ENCODE measurements around the gene LMBRD2.
"Not testable (repeated sequence)": the region's sequence is repeated elsewhere in the genome, so short reads cannot be mapped to it uniquely, and the experiment has no call there.

The LMBRD2 gene
- total RNA-seq = 25.9 reads per million, percentile 53 among the genes with 10 or more reads in this experiment

DNA sequence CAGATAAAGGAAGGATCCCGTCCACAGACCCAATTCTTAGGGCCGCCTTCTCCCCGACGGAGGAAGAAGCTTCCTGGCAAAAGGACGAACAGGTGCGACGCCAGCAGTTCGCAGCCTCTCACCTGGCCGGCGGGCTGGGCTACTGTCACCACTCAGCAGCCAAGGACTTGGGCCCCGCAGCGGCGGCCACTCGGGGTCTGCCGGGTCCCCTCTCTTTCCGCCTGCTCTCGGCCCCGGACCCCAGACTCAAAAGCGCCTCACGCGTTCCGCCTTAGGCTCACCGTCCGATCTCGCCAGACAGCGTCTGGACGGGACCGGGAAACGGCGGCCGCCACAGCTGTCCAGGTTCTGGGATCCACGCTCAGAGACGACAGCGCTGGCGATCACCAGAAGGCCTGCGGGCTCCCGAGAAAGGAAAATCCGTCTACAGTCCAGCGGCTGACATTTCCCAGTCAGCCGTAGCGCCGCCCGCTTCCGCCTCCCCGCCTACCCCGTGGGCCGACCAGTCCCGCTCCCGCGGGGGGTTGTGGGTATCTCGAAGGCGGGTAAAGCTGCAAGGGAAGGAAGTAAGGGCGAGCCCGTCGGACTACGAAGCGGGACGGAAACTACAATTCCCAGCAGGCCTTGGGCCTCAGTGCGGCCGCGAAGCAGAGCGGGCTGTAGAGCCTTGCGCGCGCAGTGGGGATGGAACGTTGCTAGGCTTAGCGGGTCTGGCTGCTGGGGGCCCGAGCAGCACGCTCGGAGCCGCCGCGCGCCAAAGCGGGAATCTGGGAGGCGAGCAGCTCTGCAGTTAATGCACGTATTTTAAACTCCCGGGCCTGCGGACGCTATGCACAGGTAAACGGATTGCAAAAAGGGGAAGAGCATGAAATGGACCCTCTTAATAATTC lies at the start of gene LMBRD2, which contains the start of gene SKP2:
Gene LMBRD2, minus strand, starts transcription at position 454 of the 890 bp plus-strand sequence. CDS start 8,538 bp downstream, outside the sequence.
Gene SKP2, plus strand, starts transcription at position 678 of the 890 bp plus-strand sequence. Its CDS starts 152 bp downstream, at position 830.
- peak; percentile 99 for DNase-seq

DNA sequence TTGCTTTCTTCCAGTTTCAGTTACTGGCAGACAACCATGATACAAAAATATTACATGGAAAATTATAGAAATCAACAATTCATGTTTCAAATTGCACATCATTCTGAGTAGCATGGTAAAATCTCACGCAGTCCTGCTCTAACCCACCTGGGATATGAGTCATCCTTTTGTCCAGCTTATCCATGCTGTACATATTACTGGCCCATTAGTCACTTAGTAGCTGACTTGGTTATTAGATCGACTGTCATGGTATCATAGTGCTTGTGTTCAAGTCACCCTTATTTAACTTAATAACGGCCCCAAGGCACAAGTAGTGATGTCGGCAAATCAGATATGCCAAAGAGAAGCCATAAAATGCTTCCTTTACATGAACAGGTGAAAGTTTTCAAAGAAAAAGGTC lies 48.8 kb upstream of the LMBRD2 start:
- no peak for DNase-seq

DNA sequence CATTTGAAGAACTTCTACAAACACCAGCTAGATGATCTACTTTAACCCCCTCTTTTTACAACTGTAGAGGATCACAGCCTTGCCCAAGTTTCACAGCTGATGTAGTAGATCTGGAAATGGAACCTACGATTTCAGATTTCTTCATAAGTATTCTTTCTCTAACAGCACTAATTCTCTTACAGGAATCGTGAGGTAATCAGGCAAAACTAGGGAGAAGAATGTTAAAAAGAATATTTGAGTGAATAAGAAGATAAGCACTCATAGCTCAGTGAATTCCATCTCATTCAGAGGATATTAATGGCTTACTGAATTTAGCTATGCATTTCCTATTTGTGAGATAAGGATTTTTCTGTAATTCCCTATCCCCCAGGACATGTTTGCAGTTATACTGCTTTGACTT lies 47.9 kb upstream of the LMBRD2 start:
- no peak for DNase-seq

DNA sequence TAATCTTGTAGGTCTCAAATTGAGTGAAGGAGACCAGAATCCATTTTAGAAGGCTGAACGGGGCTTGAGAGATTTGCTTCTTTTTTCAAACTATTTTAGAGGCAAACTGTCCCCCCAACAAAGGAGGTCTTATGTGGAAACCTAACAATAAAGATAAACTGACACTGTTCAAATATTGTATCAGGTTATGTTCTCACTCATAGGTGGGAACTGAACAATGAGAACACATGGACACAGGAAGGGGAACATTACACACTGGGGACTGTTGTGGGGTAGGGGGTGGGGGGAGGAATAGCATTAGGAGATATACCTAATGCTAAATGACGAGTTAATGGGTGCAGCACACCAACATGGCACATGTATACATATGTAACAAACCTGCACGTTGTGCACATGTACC lies 47.1 kb upstream of the LMBRD2 start:
- not testable (repeated sequence) for DNase-seq

- no peak for DNase-seq
Measured at GRCh38 chr5:36198281-36198680, 46.6 kb upstream of the LMBRD2 start.

- no peak for DNase-seq
Measured at GRCh38 chr5:36193746-36194145, 42.1 kb upstream of the LMBRD2 start.

GRCh38 chr5:36184408-36184807 lies 32.7 kb upstream of the LMBRD2 start:
- DNase-seq = not testable (repeated sequence)

- DNase-seq = no peak
Measured at GRCh38 chr5:36181774-36182173, 30.1 kb upstream of the LMBRD2 start.

GRCh38 chr5:36180556-36181350 lies 29.1 kb upstream of the LMBRD2 start:
- DNase-seq = no peak

- DNase-seq = no peak
Measured at GRCh38 chr5:36179950-36180349, 28.3 kb upstream of the LMBRD2 start.

GRCh38 chr5:36178524-36178890 lies 26.8 kb upstream of the LMBRD2 start:
- DNase-seq = no peak

DNA sequence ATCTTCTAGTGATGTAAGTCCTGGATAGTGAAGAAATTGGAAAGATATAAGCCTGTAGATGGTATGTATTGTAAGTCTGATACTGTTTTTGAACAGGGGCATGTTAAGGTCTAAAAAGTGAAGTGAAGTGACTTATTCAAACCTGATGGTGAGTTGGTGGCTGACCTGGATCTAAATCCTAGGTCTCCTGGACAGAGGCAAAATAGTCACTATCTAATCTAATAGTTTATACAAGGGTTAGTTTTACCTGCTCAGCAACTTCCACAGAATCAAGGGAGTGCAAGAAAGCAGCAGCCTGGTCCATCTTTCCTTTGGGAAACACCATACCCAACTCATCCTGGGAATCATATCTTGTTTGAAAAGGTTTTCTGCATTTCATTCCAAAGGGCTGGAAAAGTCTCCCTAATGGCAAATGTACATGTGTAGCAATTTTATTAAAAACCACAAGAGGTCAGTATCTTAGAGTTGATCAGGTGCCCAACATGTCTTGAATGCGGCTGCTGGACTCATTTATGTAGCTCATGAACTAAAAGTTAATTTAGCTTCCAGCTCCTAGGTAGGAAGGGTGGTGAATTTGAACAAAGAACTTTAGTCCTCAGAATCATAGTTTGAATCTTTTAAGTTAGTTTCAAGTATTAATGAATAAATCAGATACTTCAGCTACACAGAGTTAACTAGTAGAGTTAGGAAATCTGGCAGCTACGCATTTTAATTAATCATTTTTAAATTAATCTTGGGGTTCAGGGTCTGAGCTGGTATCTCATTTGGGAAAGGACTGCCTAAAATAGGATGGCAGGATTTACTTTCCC lies 26.2 kb upstream of the LMBRD2 start:
- DNase-seq = no peak

GRCh38 chr5:36177154-36177553 lies 25.5 kb upstream of the LMBRD2 start:
- DNase-seq = no peak

- no peak for DNase-seq
Measured at GRCh38 chr5:36175043-36175442, 23.4 kb upstream of the LMBRD2 start.

- DNase-seq = no peak
Measured at GRCh38 chr5:36174119-36174518, 22.4 kb upstream of the LMBRD2 start.

DNA sequence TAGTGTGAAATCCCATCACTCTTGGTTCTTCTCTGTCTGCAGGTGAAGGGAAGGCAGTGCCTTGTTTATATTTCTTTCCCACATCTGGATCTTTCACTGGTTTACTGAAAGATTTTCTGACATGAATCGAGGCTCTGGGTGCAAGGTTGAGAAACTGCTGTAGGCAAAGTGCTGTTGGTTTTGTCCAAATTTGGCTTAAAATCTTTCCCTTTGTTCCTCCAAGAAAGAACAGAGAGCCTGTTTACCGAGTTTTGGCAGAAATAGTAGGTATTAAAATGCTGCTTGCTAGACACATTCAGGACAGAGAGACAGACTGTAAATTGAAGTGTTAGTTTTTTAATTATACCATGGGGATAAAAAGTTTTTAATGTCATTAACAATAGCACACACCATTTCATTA lies 21.7 kb upstream of the LMBRD2 start:
- no peak for DNase-seq

GRCh38 chr5:36172599-36172998 lies 20.9 kb upstream of the LMBRD2 start:
- no peak for DNase-seq

DNA sequence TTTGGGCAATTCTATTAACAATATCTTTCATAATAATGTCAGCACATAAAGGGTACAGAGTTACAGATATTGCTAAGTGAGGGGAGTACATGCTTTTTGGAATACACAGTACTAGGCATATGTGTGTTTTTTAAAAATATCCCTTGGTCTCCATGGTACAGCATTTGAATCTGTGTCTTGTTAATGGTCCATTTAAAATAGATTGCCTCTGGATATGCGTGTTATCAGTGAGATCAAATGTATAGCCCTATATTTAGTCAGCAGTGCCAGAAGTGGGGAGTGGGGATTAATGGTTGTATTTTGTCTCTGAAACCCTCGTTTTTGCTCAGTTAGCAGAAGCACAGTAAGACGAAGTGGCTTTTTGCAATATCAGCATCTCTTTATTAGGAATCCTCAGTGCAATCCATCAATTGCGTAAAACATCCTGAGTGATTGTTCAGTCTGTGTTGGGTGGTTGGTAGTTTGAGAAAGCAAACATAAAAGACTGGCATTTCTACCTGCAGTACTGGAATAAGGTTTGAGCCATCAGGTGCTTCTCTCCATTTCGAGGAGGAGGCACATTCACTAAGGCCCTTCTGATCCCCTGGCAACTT lies 19.2 kb upstream of the LMBRD2 start:
- no peak for DNase-seq

GRCh38 chr5:36168737-36169136 lies 17.1 kb upstream of the LMBRD2 start:
- DNase-seq = no peak

- DNase-seq = no peak
Measured at GRCh38 chr5:36164461-36164860, 12.8 kb upstream of the LMBRD2 start.

GRCh38 chr5:36162810-36163486 lies 11.3 kb upstream of the LMBRD2 start:
- no peak for DNase-seq

- DNase-seq = no peak
Measured at GRCh38 chr5:36161361-36161760, 9.7 kb upstream of the LMBRD2 start.

Data from effector CD4-positive, alpha-beta T cell (primary cell).